Suppressor macrophage (primary cell): Measurements from ENCODE around the gene LCP2.
A peak's percentile ranks its signal among the peaks of the same experiment; 100 is the strongest.
"Not testable (repeated sequence)": the region's sequence is repeated elsewhere in the genome, so short reads cannot be mapped to it uniquely, and the experiment has no call there.

Experiments used
- DNase-seq, 4 experiments: peaks; one replicate each; pipeline ENCODE4 v3.0.0-alpha.2; 2020 to 2022

LCP2 gene

GRCh38 chr5:170273968-170274710, 23.4 kb downstream of the LCP2 start:
- DNase-seq = peak in 1 of 4 experiments; percentile 45

GRCh38 chr5:170270293-170271069, 27.1 kb downstream of the LCP2 start:
- DNase-seq = peak; percentile 63 to 86 (median 71)

DNA sequence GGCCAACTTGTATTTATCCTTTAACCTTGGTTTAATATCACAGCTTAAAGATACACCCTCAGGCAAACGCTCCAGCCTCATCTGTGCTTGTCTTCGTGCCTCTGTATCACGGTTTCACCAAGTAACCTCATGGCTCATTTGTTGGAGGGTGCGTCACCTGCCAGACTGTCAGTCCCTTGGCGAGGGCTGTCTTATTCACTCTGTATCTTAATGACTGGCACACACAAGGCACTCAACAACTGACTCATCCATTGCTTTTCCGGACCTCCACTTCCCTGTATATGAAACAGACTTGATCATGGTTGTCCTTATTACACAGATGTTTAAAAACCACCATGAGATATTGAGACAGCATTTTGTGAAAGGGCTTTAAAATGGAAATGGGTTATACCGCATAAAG, 28.0 kb downstream of the LCP2 start:
- DNase-seq = peak; percentile 87 to 97 (median 91)

DNA sequence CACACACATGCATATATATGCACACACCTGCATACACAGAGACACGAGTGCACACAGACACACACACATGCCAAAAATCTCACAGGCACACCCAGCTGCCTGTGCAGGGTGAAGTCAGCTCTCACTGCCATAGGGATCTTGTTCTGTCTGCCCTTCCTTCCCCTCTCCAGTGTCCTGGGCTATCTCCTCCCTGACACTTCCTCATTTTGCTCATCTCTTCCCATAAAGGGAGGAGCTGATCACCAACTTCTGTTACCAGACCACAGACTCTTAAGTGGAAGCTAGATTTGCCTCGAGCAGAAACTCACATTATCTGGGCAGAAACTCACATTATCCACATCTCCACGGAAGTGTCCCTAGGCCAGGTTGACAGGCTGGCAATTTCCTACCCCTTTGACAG, 28.7 kb downstream of the LCP2 start:
- DNase-seq = peak; percentile 82 to 95 (median 88)

GRCh38 chr5:170268153-170268689, 29.4 kb downstream of the LCP2 start:
- DNase-seq = no peak

DNA sequence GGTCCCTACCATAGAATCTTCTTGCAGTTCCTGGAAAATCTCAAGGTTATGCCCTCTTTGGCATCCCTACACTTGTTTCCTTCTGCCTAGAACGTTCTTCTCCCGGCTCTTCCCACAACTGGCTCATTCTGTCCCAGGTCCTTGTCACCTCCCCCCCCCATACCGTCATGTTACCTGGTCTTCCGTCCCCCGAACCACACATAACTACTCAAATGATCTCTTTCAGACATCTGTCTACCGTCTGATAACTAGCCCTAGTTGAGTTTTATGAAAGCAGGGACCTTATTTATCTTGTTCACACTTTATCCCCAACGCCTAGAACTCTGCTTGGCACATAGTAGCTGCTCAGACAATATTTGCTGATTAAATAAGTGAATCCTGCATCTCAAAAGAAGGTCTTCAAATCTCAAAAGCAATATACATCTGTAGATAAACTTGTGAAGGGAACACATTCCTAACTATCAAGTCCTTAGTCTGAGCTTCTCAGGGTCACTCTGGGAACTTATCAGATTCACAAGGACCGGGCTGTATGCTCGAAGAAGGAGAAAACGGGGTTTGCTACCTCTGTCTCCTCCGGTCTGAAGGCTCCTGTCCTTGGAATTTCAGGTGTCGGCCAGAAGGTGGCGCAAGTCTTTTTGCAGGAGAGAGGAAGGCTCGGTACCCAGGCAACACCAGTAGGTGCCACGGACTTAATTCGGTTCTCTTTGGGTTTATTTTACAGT, 30.0 kb downstream of the LCP2 start:
- peak; percentile 75 to 92 (median 88) for DNase-seq

DNA sequence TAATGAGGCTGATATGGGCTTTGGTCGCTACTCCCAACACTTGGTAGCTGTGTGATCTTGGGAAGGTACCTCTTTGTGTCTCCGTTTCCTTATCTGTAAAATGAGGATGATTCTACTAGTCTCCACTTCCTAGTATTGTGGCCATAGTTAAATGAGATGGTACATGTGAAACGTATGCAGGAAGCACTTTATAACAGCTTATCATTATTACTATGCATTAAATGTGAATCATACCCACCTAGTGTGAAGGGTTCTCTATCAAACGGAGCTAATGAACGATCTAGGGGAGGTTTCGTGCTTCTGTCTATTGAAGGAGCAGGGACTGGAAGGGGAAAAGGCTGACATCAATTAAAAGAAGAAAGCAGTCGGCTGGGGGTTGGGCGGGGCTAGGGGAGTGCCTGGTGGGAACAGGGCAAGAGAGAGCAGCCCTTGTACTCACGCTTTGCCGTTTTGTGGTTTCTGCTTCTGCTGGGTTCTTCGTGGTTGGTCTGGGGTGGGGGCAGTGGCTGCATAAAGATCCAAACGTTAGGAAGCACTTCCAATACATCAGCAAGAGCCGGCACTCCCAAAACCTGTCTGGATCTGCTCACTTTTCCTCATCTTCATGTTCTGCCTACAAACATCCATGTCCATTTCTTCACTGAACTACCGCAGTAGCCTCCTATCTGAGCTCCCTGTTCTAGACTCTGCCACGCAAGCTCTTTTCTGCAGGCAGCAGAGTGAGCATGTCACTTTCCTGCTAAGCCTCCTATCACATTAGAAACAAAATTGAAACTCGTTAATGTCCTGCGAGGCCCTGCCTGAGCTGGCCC, 30.8 kb downstream of the LCP2 start:
- no peak for DNase-seq

DNA sequence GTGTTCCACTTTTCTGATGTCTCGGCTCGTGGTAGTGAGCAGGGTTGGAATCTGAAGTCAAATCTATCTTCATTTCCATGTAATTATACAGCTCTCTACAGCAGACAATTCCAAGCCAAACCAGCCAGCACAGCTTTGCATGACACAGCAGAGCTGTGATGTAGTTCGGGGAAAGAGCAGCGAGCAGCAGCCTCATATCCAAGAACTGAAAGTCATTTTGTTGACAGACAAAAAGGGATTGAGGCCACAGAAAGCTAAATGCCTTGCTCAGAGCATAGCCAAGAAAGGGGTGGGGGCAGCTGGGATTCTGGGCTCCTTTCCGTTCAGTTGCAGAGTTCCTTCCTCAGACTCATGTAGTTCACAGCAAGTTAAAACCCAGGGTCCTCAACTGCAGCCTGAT, 32.1 kb downstream of the LCP2 start:
- no peak for DNase-seq

DNA sequence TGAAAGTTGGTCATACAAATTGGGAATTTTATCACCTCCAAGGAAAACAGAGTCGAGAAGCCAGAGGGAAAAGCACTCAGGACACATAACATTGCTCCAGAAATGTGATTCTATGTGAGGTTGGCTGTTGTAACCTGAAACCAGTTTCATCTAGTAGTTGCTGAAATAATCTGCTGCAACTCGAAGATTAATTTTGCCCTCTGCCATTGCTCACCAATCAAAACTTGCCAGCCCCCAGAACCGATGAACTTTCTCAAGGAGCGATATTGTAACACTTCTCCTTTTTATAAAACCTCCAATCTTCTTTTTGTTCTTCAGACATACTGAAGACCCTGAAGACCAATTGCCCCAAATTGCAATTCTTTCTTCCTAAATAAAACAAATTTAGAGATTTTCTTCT, 33.7 kb downstream of the LCP2 start:
- no peak for DNase-seq

DNA sequence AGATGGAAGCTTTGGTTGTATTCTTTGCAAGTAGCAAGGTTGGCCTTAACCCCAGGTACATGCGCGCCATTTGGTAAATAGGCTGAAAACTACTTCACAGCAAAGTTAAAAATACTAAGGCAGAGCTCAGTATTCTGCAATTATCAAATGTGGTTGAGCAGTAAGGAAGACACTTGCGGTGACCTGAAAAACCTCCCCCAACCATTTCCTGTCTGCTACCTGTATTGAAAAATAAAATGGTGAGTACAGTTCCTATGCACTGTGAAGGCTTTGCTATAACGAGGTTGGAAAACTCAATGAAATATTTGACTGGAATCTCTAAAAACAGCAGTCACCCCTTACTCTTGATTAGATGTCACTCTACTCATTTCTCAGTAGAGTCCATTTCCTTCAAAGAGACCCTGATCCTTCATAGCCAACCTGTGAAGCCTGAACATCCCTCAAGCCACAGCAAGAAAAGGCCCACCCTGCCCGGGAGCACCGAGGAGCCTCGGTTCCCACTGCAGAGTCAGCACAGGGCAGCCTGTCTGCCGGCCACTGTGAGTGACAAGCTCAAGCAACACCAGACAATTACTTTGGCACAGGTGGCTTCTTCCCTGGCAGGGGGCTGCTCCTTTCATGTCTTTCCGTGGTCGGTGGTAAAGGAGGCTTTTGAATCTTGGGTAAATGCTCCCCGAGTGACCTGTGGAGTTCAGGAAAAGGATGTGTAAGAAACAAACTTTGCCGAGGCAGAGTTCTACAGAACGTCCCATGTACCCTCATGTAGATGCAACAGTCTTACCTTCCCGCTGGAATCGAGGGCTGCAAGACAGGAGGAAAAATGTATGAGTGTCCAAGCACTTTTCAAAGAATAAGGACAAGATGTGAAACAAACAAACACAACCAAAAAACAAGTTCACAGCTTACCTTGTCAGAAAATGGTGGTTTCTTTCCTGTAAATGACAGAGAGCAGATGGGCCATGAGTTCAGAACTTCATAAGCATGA, 35.2 kb downstream of the LCP2 start:
- no peak for DNase-seq

DNA sequence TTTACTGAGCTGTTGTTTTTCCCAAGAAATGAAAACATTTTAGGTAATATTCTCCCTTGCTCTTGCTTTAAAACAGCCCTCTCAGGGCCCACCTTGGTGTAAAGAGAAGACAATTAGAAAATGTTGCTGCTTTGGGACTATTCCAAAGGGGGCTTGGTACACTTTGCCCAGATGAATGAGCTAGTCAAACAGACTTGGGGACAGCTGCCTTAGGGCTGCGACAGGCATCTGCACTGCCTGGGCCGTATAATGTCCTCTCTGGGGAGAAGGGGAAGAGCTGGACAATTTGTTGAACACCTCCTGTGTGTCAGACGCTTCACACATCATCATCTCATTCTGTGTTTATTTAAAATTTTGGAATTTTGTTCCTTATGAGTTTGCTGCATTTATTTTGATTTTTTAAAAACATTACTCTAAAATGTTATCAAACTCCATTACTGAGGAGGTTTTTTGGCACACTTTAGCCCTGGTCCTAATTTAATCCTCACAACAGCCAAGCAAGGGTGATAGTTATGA, 36.0 kb downstream of the LCP2 start:
- DNase-seq = no peak

DNA sequence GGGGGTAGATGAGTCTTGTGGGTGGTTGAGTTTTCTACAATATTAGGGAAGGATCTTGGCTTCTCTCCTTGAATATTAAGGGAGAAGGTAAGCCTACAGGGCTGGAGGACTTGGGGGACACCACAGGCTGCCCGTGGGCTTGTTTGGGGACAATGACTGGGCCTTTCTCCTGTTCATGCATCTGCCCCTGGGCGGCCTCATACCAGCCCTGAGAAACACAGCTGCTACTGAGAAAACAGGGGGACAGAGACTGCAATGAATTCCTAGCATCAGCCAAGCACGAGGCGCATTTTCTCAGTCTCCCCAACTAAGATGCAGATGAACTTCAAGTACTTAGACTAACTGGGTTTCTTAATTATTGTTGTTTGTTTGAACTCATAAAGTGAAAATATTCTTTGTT, 40.2 kb downstream of the LCP2 start:
- DNase-seq = no peak

GRCh38 chr5:170256571-170256970, 41.0 kb downstream of the LCP2 start:
- DNase-seq = no peak

DNA sequence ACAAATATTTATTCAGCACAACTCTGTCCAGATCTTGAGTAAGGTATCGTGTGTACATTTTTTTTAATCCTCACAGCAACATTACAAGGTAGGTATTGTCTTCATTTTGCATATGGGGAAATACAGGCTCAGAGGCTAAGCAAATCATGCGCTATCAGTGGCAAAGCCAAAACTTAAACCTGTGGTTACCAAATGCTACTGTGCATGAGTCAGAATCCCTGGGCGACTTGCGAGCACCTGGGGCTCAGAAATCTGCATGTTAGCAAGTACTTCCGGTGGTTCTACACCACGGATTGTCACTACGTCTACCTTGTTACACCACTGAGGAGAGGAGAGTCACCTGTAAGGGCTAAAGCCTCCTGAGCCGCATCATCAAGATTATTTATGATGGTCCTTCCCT, 43.5 kb downstream of the LCP2 start:
- DNase-seq = no peak

DNA sequence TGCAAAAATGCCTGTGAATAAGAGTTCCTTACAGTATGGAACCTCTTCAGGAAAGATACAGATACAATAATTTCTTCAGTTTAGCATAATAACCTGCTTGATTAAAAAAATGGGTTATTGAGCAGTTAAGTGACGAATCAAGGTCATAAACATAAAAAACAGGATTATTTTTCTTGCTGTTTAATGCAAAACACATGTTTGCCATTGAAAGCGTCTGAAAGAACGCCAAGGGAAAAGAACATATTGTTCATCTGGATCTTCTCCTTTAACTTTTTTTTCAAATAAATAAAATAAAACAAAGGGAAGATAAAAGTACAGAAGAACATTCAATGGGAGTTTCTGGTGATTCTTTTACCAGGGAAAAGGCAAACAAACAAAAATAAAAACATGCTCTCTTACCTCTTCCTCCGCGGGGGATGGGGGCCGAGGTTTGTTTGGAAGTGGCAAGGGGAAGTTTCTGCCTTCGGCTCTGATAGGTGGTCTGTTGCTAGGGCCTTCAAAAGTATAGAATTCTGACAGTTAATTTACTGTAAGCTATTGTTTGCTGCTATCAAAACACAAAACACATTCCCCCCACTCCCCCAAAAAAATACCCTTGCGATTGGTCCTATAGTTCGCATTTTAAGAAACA, 44.7 kb downstream of the LCP2 start:
- no peak for DNase-seq

GRCh38 chr5:170252109-170252508, 45.5 kb downstream of the LCP2 start:
- DNase-seq = no peak

DNA sequence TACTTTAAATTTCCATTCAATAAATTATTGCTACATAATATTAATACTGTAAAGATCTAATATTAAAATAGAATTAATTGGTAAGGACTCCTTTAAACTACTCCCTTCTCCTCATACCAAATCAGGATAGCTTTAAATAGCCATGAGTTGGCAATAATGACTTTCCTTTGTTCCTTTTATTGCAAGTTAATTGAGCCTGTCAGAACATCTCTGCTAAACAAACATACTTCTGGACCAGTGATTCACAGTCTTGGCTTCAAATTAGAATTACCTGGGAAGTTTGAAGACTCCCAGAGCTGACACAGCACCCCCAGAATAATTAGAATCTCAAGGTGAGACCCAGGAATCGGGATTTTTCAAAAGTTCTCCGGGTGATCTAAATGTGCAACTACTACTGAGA, 46.1 kb downstream of the LCP2 start:
- DNase-seq = no peak

GRCh38 chr5:170250810-170251317, 46.7 kb downstream of the LCP2 start:
- DNase-seq = no peak

GRCh38 chr5:170249355-170249754, 48.2 kb downstream of the LCP2 start:
- DNase-seq = no peak

- not testable (repeated sequence) for DNase-seq
These were observed 48.7 kb downstream of the LCP2 start for GRCh38 chr5:170248931-170249227.
